Activated naive CD4-positive, alpha-beta T cell treated with anti-CD3 and anti-CD28 coated beads, Interleukin-2, amount 10 ng/mL, durations not matched to agents 5 hours and 36 hours (primary cell): ENCODE measurements around the gene ZMYM5. TPM values are rescaled to one million over a fixed set of nuclear protein-coding genes. Genes with fewer than 3 reads are reported as not detected.

Experiments
- total RNA-seq, 2 experiments: library from RNA; stranded (reverse); gene quantifications; one replicate each; pipeline ENCODE4 v1.2.3, GENCODE V29; 2021

ZMYM5 gene
- total RNA-seq: 10 to 100 TPM; 15.7 to 16.8 TPM

GRCh38 chr13:19863323-19864023, at the start of gene ZMYM5:
TSS of gene ZMYM5 (minus strand) at chr13:19863649. CDS start at chr13:19852180, 11,469 bp downstream.

GRCh38 chr13:19782727-19783682, 80.4 kb downstream of the ZMYM5 start, which contains the start of gene PSPC1:
TSS of gene PSPC1 (minus strand) at chr13:19782945. CDS start at chr13:19782757, 188 bp downstream.

Other genes starting within 250 kb of the ZMYM5 start
- 10 to 100 TPM; 47.9 to 48.9 TPM for gene MPHOSPH8, start 230.0 kb downstream of the ZMYM5 start, total RNA-seq
- gene PSPC1, start 80.7 kb downstream of the ZMYM5 start, total RNA-seq: 10 to 100 TPM; 58.6 to 59.1 TPM
- 10 to 100 TPM; 52.5 to 55.3 TPM for gene ZMYM2, start 95.1 kb upstream of the ZMYM5 start, total RNA-seq